HG03095 (cell line): ENCODE results near the gene BDP1.
"Not testable (repeated sequence)": the region's sequence is repeated elsewhere in the genome, so short reads cannot be mapped to it uniquely, and the experiment has no call there.

Experiments
- ATAC-seq: cut with Tn5 transposase; IDR thresholded peaks from one replicate; pipeline ENCODE4 v1.9.1; 2021; ENCODE audit warnings: moderate library complexity; ENCODE audit not compliant: unreplicated experiment

BDP1 gene

GRCh38 chr5:71563161-71563560, 107.7 kb downstream of the BDP1 start:
- no peak for ATAC-seq

GRCh38 chr5:71564895-71565294, 109.4 kb downstream of the BDP1 start:
- no peak for ATAC-seq

DNA sequence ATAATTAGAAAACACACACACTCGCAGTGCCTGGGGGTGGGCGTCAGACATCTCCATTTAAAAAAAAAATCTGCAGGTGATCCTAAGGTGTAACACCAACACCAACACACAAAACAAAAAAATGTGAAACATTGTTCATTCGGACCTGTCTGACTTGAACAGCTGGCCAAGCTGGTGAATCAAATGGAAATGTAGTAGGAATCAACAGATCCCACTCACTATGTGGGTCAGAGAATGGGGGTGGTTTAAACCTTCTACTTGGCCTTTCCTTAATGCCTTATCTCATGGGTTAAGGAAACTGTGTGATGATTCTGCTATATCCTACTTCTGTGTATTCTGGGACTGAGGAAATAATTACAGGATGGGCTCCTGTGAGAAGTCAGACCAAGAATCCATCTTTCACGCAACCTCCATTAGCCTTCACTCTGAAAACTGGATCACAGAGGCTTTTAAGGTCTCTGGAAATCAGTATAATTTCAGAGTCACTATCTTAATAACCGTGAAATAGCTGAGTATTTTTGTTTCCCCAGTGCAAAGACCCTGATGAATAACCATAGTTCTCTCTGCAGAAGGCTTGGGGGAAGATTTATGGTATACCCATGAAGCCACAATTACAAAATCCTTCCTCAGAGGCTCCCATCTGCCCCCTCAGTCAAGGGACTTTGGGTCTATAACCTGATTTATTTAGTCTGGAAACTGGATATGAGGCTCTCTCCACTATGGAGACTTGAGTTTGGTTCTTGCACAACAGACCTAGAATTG, 114.5 kb downstream of the BDP1 start:
- no peak for ATAC-seq

DNA sequence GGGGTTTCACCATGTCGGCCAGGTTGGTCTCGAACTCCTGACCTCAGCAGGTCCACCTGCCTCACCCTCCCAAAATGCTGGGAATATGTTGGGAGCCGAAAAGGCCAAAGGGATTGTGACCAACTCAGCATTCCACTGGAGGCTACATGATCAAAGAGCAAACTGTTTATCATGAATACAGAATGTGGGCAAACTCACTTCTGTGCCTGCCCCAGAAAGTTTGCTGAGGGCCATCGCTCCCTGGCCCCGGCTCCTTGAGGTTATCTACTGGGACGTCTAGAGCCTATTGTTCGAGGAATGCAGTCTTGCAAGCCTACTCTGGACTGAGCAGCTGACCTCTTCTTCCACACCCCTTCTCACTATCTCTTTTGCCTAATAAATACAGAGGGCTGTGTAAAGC, 116.4 kb downstream of the BDP1 start:
- not testable (repeated sequence) for ATAC-seq

DNA sequence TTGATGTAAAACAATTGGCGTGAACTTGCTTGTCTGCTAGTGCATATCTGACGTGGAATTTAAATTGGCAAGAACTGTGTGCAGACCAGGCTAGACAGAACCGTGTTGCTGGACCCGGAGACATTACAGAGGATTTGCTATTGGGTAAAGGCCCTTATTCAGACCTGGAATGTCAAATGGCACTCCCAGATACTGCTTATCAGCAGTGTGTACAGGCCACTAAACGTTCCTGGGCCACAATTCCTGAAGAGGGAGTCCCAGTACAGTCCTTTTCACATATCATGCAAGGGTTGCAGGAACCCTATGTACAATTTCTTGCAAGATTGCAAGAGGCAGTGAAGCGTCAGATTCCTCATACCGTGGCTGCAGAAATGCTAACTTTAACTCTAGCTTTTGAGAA, 118.1 kb downstream of the BDP1 start:
- no peak for ATAC-seq

DNA sequence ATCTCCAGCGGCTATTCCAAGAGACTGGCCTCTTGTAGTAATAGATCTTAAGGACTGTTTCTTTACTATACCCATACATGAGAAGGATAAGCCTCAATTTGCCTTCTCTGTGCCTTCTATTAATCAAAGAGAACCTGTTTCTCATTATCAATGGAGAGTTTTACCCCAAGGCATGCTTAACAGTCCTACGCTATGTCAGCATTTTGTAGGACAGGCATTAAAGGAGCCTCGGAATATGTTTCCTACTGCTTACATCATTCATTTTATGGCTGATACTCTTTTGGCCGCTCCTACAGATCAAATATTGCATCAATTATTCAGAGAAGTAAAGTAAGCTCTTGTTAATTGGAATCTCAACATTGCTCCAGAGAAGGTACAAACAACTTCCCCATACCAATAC, 120.1 kb downstream of the BDP1 start:
- not testable (repeated sequence) for ATAC-seq

DNA sequence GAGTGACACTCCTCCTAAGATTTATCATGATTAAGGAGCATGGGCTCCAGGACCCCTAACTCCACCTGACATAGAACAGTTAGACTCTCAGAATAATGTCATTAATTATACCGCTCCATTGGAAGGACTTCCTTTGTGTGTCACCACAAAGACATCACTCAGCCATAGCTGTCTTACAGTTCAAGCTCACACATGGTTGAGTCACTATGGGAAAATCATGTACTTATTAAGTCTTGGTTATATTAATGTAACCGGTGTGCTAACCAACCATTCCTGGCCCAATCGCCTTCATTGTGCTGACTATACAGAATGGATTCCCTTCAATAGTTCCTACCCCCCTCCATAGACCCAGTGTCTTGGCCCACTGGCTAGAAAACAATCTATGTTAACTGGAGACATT, 120.8 kb downstream of the BDP1 start:
- no peak for ATAC-seq

GRCh38 chr5:71577839-71578238, 122.4 kb downstream of the BDP1 start:
- not testable (repeated sequence) for ATAC-seq

- ATAC-seq = no peak
Measured at GRCh38 chr5:71582945-71583584, 127.6 kb downstream of the BDP1 start.

- no peak for ATAC-seq
Measured at GRCh38 chr5:71586052-71586940, 130.8 kb downstream of the BDP1 start.

DNA sequence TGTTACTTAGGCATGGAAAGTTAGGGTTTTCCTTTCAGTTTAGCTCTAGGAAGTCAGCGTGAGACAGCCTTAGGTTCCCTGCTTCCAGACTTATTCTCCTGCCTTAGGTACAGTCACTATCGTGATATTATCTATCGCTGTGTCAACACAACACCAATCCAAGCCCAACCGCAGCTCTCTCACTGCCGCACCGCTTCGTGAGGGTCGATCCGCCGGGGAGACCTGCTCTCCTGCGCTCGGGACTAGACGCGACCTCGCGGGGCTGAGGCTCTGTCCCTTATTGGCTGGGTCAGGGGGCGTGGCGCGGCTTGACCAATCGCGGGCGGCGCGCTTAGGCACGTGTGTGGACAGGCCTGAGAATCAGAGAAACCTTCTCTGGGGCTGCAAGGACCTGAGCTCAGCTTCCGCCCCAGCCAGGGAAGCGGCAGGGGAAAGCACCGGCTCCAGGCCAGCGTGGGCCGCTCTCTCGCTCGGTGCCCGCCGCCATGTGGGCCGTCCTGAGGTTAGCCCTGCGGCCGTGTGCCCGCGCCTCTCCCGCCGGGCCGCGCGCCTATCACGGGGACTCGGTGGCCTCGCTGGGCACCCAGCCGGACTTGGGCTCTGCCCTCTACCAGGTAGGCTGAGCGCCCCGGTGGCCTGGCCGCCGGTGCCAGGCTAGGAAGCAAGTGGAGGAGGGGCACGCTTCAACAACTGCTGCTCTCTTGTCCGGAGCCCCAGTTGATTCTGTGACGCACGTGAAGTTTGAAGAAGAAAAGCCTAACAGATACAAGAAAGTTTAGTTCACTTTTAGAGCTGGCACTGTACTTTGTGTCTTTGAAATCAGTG, 131.7 kb downstream of the BDP1 start, which contains the start of gene MCCC2:
Gene MCCC2, plus strand, starts transcription at position 400 of the 825 bp plus-strand sequence. Its CDS starts 86 bp downstream, at position 486.
- ATAC-seq = peak; percentile 98

- ATAC-seq = peak; percentile 4
Measured at GRCh38 chr5:71587766-71588532, 132.5 kb downstream of the BDP1 start.

GRCh38 chr5:71588533-71588885, 133.1 kb downstream of the BDP1 start:
- ATAC-seq = no peak

DNA sequence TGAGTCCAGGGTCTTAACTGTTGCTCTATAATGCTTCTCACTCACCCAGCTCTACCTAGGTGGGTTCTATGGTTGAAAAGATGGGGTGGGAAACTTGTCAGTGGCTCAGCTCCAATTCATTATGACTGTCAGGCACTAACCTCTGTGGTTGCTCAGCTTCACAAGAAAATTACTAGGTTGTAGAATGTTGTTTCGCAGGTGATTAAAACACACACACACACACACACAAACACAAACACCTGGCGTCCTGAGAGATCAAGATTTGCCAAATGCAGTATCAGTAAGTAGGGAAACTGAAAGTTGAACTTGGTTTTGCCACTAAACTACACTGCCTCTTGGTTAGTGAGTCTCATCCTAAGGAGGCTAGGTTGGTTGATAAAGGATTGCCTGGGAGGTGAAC, 134.5 kb downstream of the BDP1 start:
- ATAC-seq = no peak

- no peak for ATAC-seq
Measured at GRCh38 chr5:71591100-71591499, 135.6 kb downstream of the BDP1 start.

DNA sequence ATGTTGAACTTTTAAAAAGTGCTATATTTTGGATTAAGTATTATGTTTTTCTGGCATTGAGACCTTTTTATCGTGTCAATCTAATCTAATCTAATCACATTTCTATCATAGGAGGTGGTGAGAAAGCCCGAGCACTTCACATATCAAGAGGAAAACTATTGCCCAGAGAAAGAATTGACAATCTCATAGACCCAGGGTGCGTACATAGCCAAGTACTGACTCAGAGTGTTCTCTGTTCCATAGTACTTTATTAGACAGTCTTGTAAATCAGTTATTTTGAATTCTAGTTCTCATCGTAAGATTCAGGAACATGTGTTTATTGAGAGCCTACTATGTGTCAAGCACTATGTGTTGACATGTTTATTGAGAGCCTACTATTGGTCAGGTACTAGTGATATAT, 140.7 kb downstream of the BDP1 start:
- no peak for ATAC-seq

GRCh38 chr5:71597001-71597400, 141.6 kb downstream of the BDP1 start:
- no peak for ATAC-seq

DNA sequence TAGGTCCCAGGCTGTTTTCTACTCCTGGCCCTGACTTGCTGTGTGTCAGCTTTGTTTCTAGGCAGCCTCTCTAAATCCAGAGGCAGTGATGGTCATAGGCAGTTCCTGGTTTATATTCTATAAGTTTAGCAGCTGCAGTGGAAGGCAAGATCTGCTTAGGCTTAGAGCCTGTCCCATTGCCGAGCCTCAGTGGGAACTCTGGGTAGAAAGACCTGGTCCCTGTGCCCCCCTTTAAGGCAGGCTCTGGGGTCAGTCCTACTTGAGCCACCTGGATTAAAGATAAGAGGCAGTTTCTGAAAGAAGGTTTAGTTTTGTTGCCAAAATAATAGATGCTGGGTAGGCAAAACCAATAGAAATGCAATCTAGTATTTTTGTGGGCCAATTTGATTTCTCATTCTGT, 145.3 kb downstream of the BDP1 start:
- no peak for ATAC-seq

DNA sequence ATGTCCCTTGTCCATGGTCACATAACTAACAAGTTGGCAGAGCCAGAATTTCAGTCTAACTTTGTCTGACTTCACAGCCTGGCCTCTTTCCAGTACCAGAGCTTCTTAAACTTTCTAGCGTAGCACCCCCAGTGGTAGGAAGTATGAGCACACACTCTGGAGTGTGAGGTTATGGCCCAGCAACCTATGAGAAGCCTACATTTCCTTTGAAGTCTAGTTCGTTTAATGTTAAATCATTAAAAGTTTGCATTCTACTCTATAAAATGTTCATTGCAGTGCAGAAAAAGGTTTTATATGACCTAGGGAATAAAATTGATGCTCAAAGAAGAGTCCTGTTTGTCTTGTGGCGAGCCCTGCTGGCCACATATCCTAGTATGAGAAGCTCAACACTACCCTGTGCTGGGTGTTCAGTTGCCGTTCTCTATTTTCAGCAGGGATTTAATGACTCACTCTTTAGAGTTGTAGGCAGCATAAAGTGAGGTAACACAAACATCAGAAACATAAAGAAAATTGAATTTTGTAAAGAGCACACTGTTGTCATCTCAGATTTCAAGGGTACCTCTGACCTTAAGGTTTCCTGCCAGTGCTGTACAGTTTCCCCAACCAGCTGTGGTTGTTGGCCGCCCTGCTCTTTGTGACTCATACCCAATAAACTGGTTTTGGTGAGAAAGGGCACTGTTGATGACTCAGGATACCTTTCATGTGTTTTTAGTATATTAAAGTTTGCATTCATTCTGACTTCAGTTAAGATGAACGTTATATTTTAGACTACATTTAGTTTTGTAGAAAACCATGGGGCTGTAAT, 146.0 kb downstream of the BDP1 start:
- peak; percentile 83 for ATAC-seq
